GM21576 (cell line): ENCODE data around the gene ZNF576.
"Not testable (repeated sequence)": the region's sequence is repeated elsewhere in the genome, so short reads cannot be mapped to it uniquely, and the experiment has no call there.

Source experiments
- ATAC-seq: cut with Tn5 transposase; IDR thresholded peaks from one replicate; pipeline ENCODE4 v1.9.1; 2021; ENCODE audit warnings: mild to moderate bottlenecking, moderate library complexity; ENCODE audit not compliant: unreplicated experiment

ZNF576 gene

GRCh38 chr19:43574424-43575155, 21.8 kb upstream of the ZNF576 start:
- ATAC-seq = no peak

- peak; percentile 94 for ATAC-seq
Observed at GRCh38 chr19:43575156-43575950, 21.0 kb upstream of the ZNF576 start, which contains the start of the genes PINLYP and XRCC1. TSS of gene PINLYP (plus strand) at chr19:43575801. CDS start at chr19:43577192, 1,391 bp downstream. TSS of gene XRCC1 (minus strand) at chr19:43575527. CDS start at chr19:43575458, 69 bp downstream.

- no peak for ATAC-seq
Observed at GRCh38 chr19:43575955-43576878, 20.2 kb upstream of the ZNF576 start.

- ATAC-seq = no peak
Observed at GRCh38 chr19:43578787-43579186, 17.6 kb upstream of the ZNF576 start.

GRCh38 chr19:43581467-43581866, 14.9 kb upstream of the ZNF576 start:
- no peak for ATAC-seq

GRCh38 chr19:43582495-43582894, 13.9 kb upstream of the ZNF576 start:
- no peak for ATAC-seq

GRCh38 chr19:43584484-43584883, 11.9 kb upstream of the ZNF576 start:
- no peak for ATAC-seq

- ATAC-seq = no peak
Observed at GRCh38 chr19:43586346-43586745, 10.0 kb upstream of the ZNF576 start.

GRCh38 chr19:43587029-43587428, 9.4 kb upstream of the ZNF576 start:
- ATAC-seq = not testable (repeated sequence)

GRCh38 chr19:43589277-43589676, 7.1 kb upstream of the ZNF576 start:
- no peak for ATAC-seq

- no peak for ATAC-seq
Observed at GRCh38 chr19:43589678-43590077, 6.7 kb upstream of the ZNF576 start.

- no peak for ATAC-seq
Observed at GRCh38 chr19:43591904-43592772, 4.3 kb upstream of the ZNF576 start.

GRCh38 chr19:43592800-43593350, 3.5 kb upstream of the ZNF576 start:
- ATAC-seq = no peak

GRCh38 chr19:43594081-43594697, 2.2 kb upstream of the ZNF576 start:
- no peak for ATAC-seq

GRCh38 chr19:43594710-43595604, 1.4 kb upstream of the ZNF576 start:
- no peak for ATAC-seq

- ATAC-seq = peak; percentile 2
Observed at GRCh38 chr19:43595605-43595998, 793 bp upstream of the ZNF576 start.

GRCh38 chr19:43596842-43597461, 557 bp downstream of the ZNF576 start:
- no peak for ATAC-seq

- ATAC-seq = no peak
Observed at GRCh38 chr19:43597876-43598275, 1.5 kb downstream of the ZNF576 start.
